GM21367 (cell line): ENCODE results near the gene THOC1.

Experiments used
- ATAC-seq: cut with Tn5 transposase; IDR thresholded peaks from one replicate; pipeline ENCODE4 v1.9.1; 2021; ENCODE audit not compliant: unreplicated experiment

Gene THOC1

GRCh38 chr18:215448-216010 is 52.3 kb downstream of the THOC1 start:
- no peak for ATAC-seq

- no peak for ATAC-seq
Observed at GRCh38 chr18:213966-214365, 53.9 kb downstream of the THOC1 start.

DNA sequence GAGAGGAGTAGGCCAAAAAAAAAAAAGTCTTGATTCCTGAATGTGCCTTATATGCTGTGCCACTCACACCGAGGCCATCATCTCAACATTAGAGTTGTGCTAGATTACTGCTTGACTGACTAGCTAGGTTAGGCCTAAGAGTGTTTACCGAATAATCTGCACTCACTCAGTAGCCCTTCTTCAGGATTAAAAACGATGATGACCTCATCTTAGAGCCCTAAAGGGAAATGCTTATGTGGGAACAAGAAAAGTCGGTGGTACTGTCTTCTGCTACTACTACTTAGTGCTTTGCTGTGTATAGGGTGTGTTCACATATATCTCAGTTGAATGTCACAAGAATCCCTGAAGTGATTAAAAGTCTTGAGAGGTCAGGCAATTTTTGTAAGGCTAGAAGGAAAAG is 54.3 kb downstream of the THOC1 start:
- ATAC-seq = no peak

DNA sequence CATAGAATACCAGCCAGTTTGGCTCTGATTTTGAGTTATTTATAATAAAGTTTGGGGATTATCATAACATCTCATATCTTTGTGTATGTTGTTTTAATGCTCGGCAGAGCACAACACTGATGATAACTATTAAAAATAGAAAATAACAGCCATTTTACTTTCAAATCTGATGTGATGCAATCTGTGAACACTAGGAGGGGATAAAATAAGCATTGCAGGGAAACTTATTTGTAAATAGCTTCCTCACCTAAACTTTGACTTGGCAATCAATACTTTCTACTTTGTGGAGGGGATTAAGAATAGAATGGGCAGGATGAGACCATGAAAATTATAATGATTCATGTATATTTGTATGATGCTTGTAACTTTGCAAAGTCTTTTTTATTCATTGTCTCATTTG is 55.1 kb downstream of the THOC1 start:
- ATAC-seq = no peak

GRCh38 chr18:211582-211981 is 56.3 kb downstream of the THOC1 start:
- no peak for ATAC-seq

DNA sequence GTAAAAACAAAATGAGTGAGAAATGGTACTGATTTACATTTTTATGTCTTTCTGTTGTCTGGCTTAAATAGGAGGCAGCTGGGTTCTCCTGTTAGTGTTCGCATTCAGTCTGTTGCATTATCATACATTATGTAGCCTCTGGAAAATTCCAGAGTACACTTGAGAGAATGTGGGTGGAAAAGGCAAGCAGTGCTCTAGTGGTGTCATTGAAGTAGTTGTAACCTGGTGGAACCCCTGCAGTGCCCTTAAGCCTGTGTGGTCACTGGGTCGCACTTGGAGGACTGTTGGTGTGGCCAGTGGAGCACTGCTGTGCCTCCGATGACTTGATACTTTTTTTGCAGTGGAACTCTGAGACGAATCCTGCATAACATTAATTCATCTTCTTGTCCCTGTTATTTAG is 57.1 kb downstream of the THOC1 start:
- ATAC-seq = no peak

GRCh38 chr18:210075-210474 is 57.8 kb downstream of the THOC1 start:
- ATAC-seq = no peak

DNA sequence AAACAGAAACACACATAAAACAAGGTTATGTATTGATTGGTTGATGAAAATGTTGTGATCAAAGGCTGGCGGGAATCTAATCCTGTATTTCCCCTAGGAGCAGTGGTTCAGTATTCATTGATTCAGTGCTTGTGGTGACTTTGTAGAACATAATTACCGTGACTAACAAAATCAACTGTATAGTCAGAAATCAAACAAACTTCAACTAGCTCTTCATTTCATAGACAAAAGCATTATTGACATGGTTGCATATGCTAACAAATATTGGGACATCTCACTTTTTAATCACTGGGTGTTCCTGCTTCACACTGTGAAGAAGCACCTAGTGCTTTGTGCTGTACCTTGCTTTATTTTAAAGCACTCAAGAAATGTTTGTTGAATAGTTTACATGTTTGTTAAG is 68.1 kb downstream of the THOC1 start:
- no peak for ATAC-seq

DNA sequence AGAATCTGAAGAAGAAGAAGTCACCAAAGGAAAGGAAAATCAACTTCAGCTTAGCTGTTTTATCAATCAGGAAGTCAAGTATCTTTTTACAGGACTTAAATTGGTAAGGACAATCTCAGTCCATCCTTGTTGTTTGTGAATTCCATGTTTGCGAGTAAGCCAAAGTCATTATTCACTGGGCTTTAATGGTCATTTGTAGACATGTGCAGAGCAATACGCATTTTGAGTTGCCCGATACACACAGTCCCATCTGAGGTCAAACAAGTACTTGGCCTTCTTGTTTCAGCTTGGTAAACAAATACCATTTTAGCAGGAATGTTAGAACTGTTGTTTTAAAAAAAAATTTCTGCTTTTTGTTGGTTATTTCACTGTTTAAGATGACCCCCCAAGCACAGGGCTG is 68.6 kb downstream of the THOC1 start:
- no peak for ATAC-seq

GRCh38 chr18:195651-196050 is 72.2 kb downstream of the THOC1 start:
- no peak for ATAC-seq

DNA sequence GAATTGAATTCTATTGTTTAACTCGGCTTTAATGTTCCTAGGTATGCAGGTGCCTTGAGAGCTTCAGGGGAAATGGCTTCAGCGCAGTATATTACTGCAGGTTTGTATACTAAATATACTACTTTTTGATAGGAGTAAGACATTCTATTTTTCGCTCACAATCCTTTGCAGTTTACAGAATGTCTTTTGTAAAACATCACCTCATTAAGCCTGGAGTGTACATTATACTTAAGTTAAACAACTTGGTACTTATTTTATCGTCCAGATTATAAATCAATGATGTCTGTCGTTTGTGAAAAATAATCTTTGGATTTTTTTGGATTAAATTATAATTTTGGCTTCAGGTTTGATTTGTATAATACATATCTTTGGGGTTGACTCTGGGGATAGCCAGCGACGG is 75.0 kb downstream of the THOC1 start:
- no peak for ATAC-seq

- no peak for ATAC-seq
Observed at GRCh38 chr18:191725-192124, 76.1 kb downstream of the THOC1 start.

DNA sequence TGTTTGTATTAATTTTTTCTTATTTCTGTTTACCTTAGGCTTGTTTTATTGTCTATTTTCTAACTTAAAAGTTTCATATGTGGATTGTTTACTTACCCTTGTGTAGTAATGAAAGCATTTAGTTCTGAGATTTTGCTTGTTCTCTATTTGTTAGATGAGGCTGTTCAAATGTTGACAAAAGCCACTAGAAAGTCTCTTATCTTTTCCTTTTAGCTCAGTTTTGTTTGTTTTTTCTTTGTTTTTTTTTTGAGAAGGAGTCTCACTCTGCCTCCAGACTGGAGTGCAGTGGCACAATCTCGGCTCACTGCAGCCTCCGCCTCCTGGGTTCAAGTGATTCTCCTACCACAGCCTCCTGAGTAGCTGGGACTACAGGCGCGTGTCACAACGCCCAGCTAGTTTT is 78.6 kb downstream of the THOC1 start:
- no peak for ATAC-seq

DNA sequence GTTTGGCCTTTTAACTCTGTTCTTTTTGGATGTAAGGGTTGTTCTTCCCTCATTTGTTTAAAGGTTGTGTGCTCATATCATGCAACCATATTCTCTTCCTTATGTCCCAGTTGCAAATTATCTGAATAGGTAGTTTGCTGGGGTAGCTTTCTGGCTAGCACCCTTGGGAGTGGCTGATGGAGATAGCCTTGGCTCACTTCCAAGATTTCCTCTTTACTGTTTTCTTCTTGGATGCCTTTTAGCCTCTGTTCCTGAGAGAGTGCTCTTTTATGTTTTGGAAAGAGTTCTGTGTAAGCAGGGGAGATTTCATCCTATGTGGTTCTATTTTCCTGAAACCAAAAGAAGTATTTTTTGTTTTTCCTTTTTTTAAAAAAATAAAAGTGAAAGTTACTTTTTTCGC is 84.1 kb downstream of the THOC1 start:
- no peak for ATAC-seq

DNA sequence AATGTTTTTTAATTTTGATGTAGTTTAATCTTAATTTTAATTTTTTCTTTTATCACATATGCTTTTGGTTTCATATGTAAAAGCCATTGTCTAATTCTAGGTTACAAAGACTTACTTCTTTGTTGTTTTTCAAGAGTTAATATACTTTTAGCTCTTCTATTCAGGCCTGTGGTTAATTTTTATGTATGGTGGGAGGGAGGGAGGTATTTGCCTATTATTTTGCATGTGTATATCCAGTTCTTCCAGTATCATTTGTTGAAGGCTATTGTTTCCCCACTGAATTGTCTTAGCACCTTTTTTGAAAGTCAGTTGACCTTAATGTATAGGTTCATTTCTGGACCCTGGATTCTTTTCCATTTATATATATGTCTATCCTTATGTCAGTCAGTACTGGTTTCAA is 86.1 kb downstream of the THOC1 start:
- ATAC-seq = no peak

DNA sequence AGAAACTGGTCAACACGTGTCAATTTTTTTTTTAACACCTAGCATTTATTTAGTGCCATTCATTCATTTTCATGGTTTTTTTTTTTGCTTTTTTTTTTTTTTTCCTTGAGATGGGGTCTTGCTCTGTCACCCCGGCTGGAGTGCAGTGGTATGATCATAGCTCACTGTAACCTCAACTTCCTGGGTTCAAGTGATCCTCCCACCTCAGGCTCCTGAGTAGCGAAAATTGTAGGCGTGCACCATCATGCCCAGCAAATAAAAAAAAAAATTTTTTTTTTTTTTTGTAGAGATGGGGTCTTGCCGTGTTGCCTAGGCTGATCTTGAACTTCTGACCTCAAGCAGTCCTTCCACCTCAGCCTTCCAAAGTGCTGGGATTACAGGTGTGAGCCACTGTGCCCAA is 88.3 kb downstream of the THOC1 start:
- ATAC-seq = no peak

GRCh38 chr18:172361-172760 is 95.5 kb downstream of the THOC1 start:
- ATAC-seq = no peak
